CD4-positive, alpha-beta memory T cell (primary cell): Measurements from ENCODE around the gene OAS1. TPM values are rescaled to one million over a fixed set of nuclear protein-coding genes. Genes with fewer than 3 reads are reported as not detected.
"Not testable (repeated sequence)": the region's sequence is repeated elsewhere in the genome, so short reads cannot be mapped to it uniquely, and the experiment has no call there.

Source experiments
- CTCF ChIA-PET: fragments of 350-600 bp; sonication (Branson Sonifier 250); formaldehyde crosslinking; loops from one replicate; lab custom pipeline; 2021; ENCODE audit warnings: inconsistent platforms; ENCODE audit not compliant: partially characterized antibody; lab: Charles Lee
- POLR2A ChIA-PET: fragments of 350-600 bp; sonication (Branson Sonifier 250); formaldehyde crosslinking; loops from one replicate; lab custom pipeline; 2021; ENCODE audit not compliant: partially characterized antibody; lab: Charles Lee
- DNase-seq, 5 donors: peaks; one replicate each; pipeline versions ENCODE4 v3.0.0 to v3.0.0-alpha.2; 2020 to 2022; ENCODE audit warnings: mixed read lengths in 1 of 5
- H3K27ac ChIP-seq: one replicate; pipeline ENCODE4 v1.7.0; 2013; ENCODE audit warnings: low read depth, low read length
- H3K27me3 ChIP-seq: 2 replicates; pipeline ENCODE4 v1.7.0; 2013; ENCODE audit warnings: mild to moderate bottlenecking, low read length, moderate library complexity; ENCODE audit not compliant: insufficient read depth
- H3K36me3 ChIP-seq: 2 replicates; pipeline ENCODE4 v1.7.0; 2013; ENCODE audit warnings: mild to moderate bottlenecking, low read length, moderate library complexity; ENCODE audit not compliant: insufficient read depth
- H3K4me1 ChIP-seq: 2 replicates; pipeline ENCODE4 v1.7.0; 2013; ENCODE audit warnings: mild to moderate bottlenecking, low read length, moderate library complexity; ENCODE audit not compliant: insufficient read depth
- H3K4me3 ChIP-seq, 2 donors: one replicate each; pipeline ENCODE4 v1.7.0; 2013; ENCODE audit warnings: low read length in 2 of 2, mild to moderate bottlenecking in 1 of 2
- H3K9me3 ChIP-seq, 2 donors: one replicate each; pipeline ENCODE4 v1.7.0; 2013; ENCODE audit warnings: low read length in 2 of 2, control low read depth in 1 of 2; ENCODE audit not compliant: control insufficient read depth in 1 of 2
- H3K27ac Mint-ChIP-seq, 7 donors: one replicate each; pipeline ENCODE4 v1.8.0; 2020 to 2021; ENCODE audit warnings: mixed read lengths in 7 of 7, mild to moderate bottlenecking in 6 of 7, inconsistent platforms in 3 of 7, moderate library complexity in 3 of 7
- H3K27me3 Mint-ChIP-seq, 2 donors: one replicate each; pipeline ENCODE4 v1.8.0; 2020 to 2021; ENCODE audit warnings: mixed read lengths in 2 of 2
- H3K36me3 Mint-ChIP-seq, 2 donors: one replicate each; pipeline ENCODE4 v1.8.0; 2020 to 2021; ENCODE audit warnings: mixed read lengths in 2 of 2, inconsistent platforms in 1 of 2, mild to moderate bottlenecking in 1 of 2
- H3K4me1 Mint-ChIP-seq, 4 donors: one replicate each; pipeline ENCODE4 v1.8.0; 2020 to 2021; ENCODE audit warnings: mixed read lengths in 4 of 4, mild to moderate bottlenecking in 1 of 4
- H3K4me3 Mint-ChIP-seq, 8 donors: one replicate each; pipeline ENCODE4 v1.8.0; 2020 to 2021; ENCODE audit warnings: mixed read lengths in 8 of 8, mild to moderate bottlenecking in 7 of 8, moderate library complexity in 6 of 8, inconsistent platforms in 3 of 8
- H3K9me3 Mint-ChIP-seq, 8 donors: one replicate each; pipeline ENCODE4 v1.8.0; 2020 to 2021; ENCODE audit warnings: mixed read lengths in 8 of 8, mild to moderate bottlenecking in 5 of 8, inconsistent platforms in 3 of 8, moderate library complexity in 1 of 8
- intact Hi-C: fragments of 100-400 bp; cut with micrococcal nuclease; formaldehyde crosslinking; loops from one replicate; pipeline ENCODE4 v1.15.1; 2023
- polyA plus RNA-seq, 2 donors: library from polyadenylated mRNA; unstranded; fragments of 300-500 nt; fragmentation: Illumina TruSeq; gene quantifications; one replicate each; pipeline ENCODE4 v1.2.3, GENCODE V29; 2021
- total RNA-seq, 2 experiments: library from RNA; stranded (reverse); gene quantifications; one replicate each; pipeline ENCODE4 v1.2.3, GENCODE V29; 2021

Gene OAS1
- total and polyA plus RNA-seq, 4 experiments from 2014 or later = 8.4 to 49.3 (median 20.6) TPM

GRCh38 chr12:112908548-112908947 lies 1.8 kb downstream of the OAS1 start:
- Mint-ChIP-seq H3K36me3 (peaks cover 29 to 33% of the 10 kb centered on the region in 2 donors), H3K27me3 (no peaks in the 10 kb centered on the region), H3K4me3 (peak overlapping the region; percentile 89 to 98 (median 96)), H3K27ac (peak overlapping the region; percentile 86 to 95 (median 94)), H3K9me3 (peaks cover 0 to 12% (median 10%) of the 10 kb centered on the region in 8 donors), H3K4me1 (peaks cover 51 to 77% (median 66%) of the 10 kb centered on the region in 4 donors)
- intact Hi-C loops = loop anchor here (10.0 kb wide), 1 partner anchor 276 kb away; the partner anchor contains the start of genes DDX54 and RITA1
- DNase-seq = peak in 1 of 5 donors; percentile 15
- Histone ChIP-seq H3K9me3 (peaks cover 0 to 3% of the 10 kb centered on the region in 2 donors), H3K36me3 (no peaks in the 10 kb centered on the region), H3K4me1 (peaks cover 68% of the 10 kb centered on the region), H3K4me3 (peak overlapping the region; percentile 69 to 79), H3K27me3 (no peaks in the 10 kb centered on the region), H3K27ac (peak overlapping the region; percentile 68)
- ChIA-PET POLR2A (interaction anchor here (0.7 to 12.1 kb wide), 5 partner anchors 12 to 181 kb away, joined by 3 to 144 read pairs (median 5); partner anchors contain the start of genes OAS2 and OAS3), CTCF (interaction anchor here (1.6 to 3.8 kb wide), 8 partner anchors 8 to 124 kb away, joined by 4 to 18 read pairs (median 16); partner anchors contain the start of genes OAS2 and OAS3)

- H3K36me3 ChIP-seq = no peaks in the 10 kb centered on the region
- Mint-ChIP-seq H3K36me3 (peaks cover 34 to 43% of the 10 kb centered on the region in 2 donors), H3K27me3 (no peaks in the 10 kb centered on the region), H3K4me3 (peak overlapping the region; percentile 25 to 98 (median 92)), H3K27ac (peak overlapping the region; percentile 81 to 96 (median 94)), H3K4me1 (peaks cover 46 to 67% (median 62%) of the 10 kb centered on the region in 4 donors), H3K9me3 (peaks cover 0 to 19% (median 13%) of the 10 kb centered on the region in 8 donors)
- peak overlapping the region; percentile 68 for H3K27ac ChIP-seq
- DNase-seq = no peak
- intact Hi-C loops = loop anchor here (10.0 kb wide), 1 partner anchor 275 kb away; the partner anchor contains the start of genes DDX54 and RITA1
- H3K4me1 ChIP-seq = peaks cover 63% of the 10 kb centered on the region
- H3K27me3 ChIP-seq = no peaks in the 10 kb centered on the region
- no peak overlapping the region for H3K4me3 ChIP-seq
- ChIA-PET CTCF (interaction anchor here (1.6 to 3.8 kb wide), 3 partner anchors 10 to 68 kb away, joined by 4 to 18 read pairs (median 16); partner anchors contain the start of genes OAS2 and OAS3), POLR2A (interaction anchor here (1.0 to 12.1 kb wide), 4 partner anchors 9 to 180 kb away, joined by 3 to 144 read pairs (median 22); partner anchors contain the start of genes OAS2 and OAS3)
- H3K9me3 ChIP-seq = peaks cover 0 to 3% of the 10 kb centered on the region in 2 donors
Measured at GRCh38 chr12:112909693-112910092, 2.9 kb downstream of the OAS1 start.

GRCh38 chr12:112913038-112913688 lies 6.4 kb downstream of the OAS1 start:
- no peak overlapping the region for H3K4me3 ChIP-seq
- Mint-ChIP-seq H3K36me3 (peaks cover 66 to 73% of the 10 kb centered on the region in 2 donors), H3K27ac (peak overlapping the region in 2 of 7 donors; percentile 10 to 48), H3K4me1 (peaks cover 39 to 50% (median 42%) of the 10 kb centered on the region in 4 donors), H3K27me3 (no peaks in the 10 kb centered on the region), H3K4me3 (peak overlapping the region in 2 of 8 donors; percentile 34 to 55), H3K9me3 (peaks cover 0 to 20% (median 15%) of the 10 kb centered on the region in 8 donors)
- H3K27ac ChIP-seq = no peak overlapping the region
- POLR2A ChIA-PET = no interaction called here
- intact Hi-C loops = no loop called here
- peaks cover 18% of the 10 kb centered on the region for H3K36me3 ChIP-seq
- H3K9me3 ChIP-seq = peaks cover 0 to 3% of the 10 kb centered on the region in 2 donors
- no peak for DNase-seq
- peaks cover 34% of the 10 kb centered on the region for H3K4me1 ChIP-seq
- CTCF ChIA-PET = interaction anchor here (1.8 kb wide), 1 partner anchor 13 kb away, joined by 4 read pairs; no protein-coding TSS in a partner anchor
- H3K27me3 ChIP-seq = no peaks in the 10 kb centered on the region

- POLR2A ChIA-PET, DNase-seq, H3K27me3 ChIP-seq, H3K27ac ChIP-seq, H3K4me3 ChIP-seq, H3K4me3 Mint-ChIP-seq, H3K9me3 ChIP-seq, H3K27ac Mint-ChIP-seq, intact Hi-C loops, H3K27me3 Mint-ChIP-seq: not testable (repeated sequence)
- peaks cover 27% of the 10 kb centered on the region for H3K4me1 ChIP-seq
- peaks cover 33 to 42% (median 35%) of the 10 kb centered on the region in 4 donors for H3K4me1 Mint-ChIP-seq
- H3K36me3 Mint-ChIP-seq = peaks cover 73 to 80% of the 10 kb centered on the region in 2 donors
- CTCF ChIA-PET = interaction anchor here (1.8 kb wide), 1 partner anchor 13 kb away, joined by 4 read pairs; no protein-coding TSS in a partner anchor
- peaks cover 25% of the 10 kb centered on the region for H3K36me3 ChIP-seq
- H3K9me3 Mint-ChIP-seq = peaks cover 0 to 20% (median 15%) of the 10 kb centered on the region in 8 donors
Measured at GRCh38 chr12:112913888-112914287, 7.1 kb downstream of the OAS1 start.

- POLR2A ChIA-PET = interaction anchor here (0.9 to 1.3 kb wide), 2 partner anchors 9 to 62 kb away, joined by 3 to 5 read pairs; partner anchors contain the start of gene OAS2
- Mint-ChIP-seq H3K36me3 (peaks cover 86 to 89% of the 10 kb centered on the region in 2 donors), H3K27me3 (no peaks in the 10 kb centered on the region), H3K4me3 (no peak overlapping the region), H3K27ac (peak overlapping the region in 1 of 7 donors; percentile 70), H3K9me3 (peaks cover 0 to 20% (median 15%) of the 10 kb centered on the region in 8 donors), H3K4me1 (peaks cover 15 to 19% (median 16%) of the 10 kb centered on the region in 4 donors)
- H3K27ac ChIP-seq = no peak overlapping the region
- no peak overlapping the region for H3K4me3 ChIP-seq
- intact Hi-C loops = no loop called here
- H3K4me1 ChIP-seq = peaks cover 3% of the 10 kb centered on the region
- H3K36me3 ChIP-seq = peaks cover 45% of the 10 kb centered on the region
- H3K9me3 ChIP-seq = peaks cover 0 to 3% of the 10 kb centered on the region in 2 donors
- CTCF ChIA-PET = interaction anchor here (1.5 kb wide), 1 partner anchor 9 kb away, joined by 6 read pairs; the partner anchor contains the start of gene OAS1
- no peak for DNase-seq
- no peaks in the 10 kb centered on the region for H3K27me3 ChIP-seq
Measured at GRCh38 chr12:112916270-112916669, 9.5 kb downstream of the OAS1 start.

GRCh38 chr12:112919121-112919520 lies 12.4 kb downstream of the OAS1 start:
- H3K27ac Mint-ChIP-seq = no peak overlapping the region
- Histone ChIP-seq H3K4me1 (no peaks in the 10 kb centered on the region), H3K27ac (no peak overlapping the region), H3K27me3 (no peaks in the 10 kb centered on the region), H3K4me3 (no peak overlapping the region), H3K9me3 (no peaks in the 10 kb centered on the region), H3K36me3 (peaks cover 47% of the 10 kb centered on the region)
- CTCF ChIA-PET = interaction anchor here (1.8 to 2.2 kb wide), 2 partner anchors 19 to 74 kb away, joined by 6 to 7 read pairs; no protein-coding TSS in a partner anchor
- no peak overlapping the region for H3K4me3 Mint-ChIP-seq
- intact Hi-C loops = no loop called here
- POLR2A ChIA-PET = interaction anchor here (0.7 kb wide), 1 partner anchor 19 kb away, joined by 3 read pairs; no protein-coding TSS in a partner anchor
- no peaks in the 10 kb centered on the region for H3K27me3 Mint-ChIP-seq
- peaks cover 0 to 7% (median 3%) of the 10 kb centered on the region in 8 donors for H3K9me3 Mint-ChIP-seq
- peaks cover 79% of the 10 kb centered on the region in 2 donors for H3K36me3 Mint-ChIP-seq
- H3K4me1 Mint-ChIP-seq = peaks cover 8 to 12% (median 9%) of the 10 kb centered on the region in 4 donors
- DNase-seq = no peak
